ENCODE data around the gene ARID1A.
A peak's percentile ranks its signal among the peaks of the same experiment; 100 is the strongest.

ARID1A gene

DNA sequence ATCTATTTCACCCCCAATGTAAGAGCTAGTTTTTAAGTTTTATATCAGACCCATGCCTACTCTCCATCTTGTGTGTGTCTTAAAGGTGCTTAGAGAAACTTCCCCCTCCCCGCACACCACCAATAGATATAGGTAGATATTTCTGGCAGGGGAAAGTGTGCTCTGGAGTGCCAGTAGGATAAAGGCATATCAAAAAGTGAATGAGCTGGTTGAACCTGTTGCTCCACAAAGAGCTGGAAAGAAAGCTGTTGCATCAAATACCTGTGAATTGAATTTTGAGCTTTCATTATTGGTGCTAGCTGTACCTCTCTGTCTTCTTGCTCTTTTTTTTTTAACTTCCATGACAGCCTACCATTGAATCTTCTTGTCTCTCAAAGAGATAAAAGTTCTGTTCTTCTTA, 32.8 kb downstream of the ARID1A start:
- DNase-seq: no peak

DNA sequence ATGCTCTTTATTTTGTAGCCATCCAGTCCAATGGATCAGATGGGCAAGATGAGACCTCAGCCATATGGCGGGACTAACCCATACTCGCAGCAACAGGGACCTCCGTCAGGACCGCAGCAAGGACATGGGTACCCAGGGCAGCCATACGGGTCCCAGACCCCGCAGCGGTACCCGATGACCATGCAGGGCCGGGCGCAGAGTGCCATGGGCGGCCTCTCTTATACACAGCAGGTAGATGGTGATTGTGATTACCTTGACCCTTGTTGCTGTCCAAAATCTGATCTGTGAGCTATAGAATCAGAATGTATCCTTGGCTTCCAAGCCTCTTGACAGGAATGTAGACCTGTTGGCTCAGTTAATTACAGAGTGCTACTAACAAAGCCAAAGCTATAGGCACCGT, 33.8 kb downstream of the ARID1A start:
- no peak for DNase-seq

DNA sequence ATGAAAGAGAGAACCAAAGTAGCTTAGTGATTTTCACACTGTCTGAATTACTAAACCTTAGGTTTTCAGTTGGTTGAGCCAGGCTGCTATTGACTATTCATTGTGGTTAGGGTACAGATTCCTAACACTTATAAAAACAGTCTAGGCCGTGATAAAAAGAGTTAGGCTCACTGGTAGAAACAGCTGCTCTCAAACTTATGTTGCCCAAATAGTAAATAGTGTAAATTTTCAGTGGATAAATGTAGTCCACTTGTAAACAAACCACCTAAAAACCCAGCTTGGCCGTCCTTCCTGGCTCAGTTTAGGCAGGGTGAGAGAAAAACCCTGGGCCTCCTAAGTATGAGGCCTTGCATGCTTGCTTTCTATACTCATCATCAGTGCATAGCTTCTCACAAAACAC, 34.9 kb downstream of the ARID1A start:
- DNase-seq: no peak

DNA sequence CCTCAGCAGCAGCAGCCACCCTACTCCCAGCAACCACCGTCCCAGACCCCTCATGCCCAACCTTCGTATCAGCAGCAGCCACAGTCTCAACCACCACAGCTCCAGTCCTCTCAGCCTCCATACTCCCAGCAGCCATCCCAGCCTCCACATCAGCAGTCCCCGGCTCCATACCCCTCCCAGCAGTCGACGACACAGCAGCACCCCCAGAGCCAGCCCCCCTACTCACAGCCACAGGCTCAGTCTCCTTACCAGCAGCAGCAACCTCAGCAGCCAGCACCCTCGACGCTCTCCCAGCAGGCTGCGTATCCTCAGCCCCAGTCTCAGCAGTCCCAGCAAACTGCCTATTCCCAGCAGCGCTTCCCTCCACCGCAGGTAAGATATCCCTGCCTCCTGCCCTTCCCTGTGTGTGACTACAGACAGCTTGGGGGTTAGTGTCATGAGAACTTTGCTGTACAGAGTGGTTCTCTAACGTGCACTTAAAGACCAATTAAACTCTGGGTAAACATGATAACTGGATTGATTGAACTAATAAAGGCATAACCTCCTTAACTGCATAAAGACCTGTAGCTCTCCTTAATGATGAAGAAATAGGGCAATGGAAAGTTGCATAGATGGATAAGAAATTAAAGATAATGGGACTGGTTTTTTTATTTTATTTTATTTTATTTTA, 35.6 kb downstream of the ARID1A start:
- no peak for DNase-seq

DNA sequence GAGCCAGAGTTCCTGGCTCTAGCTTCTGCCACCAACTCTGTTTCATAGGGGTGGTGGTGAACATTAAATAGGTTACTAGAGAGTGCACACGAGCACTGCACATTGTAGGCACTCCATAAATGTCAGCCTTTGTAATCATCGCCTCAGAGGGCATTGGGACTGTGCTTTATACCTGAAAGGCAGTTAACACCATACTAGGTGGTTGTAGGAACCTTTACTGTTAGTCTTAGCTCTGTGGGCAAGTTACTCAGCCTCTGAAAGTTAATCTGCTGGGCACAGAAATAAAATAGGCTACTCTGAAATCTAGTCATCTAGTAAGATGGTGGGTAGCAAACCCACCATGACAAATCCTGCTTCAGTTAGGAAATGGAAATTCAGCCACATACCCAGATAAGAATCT, 37.6 kb downstream of the ARID1A start:
- no peak for DNase-seq

DNA sequence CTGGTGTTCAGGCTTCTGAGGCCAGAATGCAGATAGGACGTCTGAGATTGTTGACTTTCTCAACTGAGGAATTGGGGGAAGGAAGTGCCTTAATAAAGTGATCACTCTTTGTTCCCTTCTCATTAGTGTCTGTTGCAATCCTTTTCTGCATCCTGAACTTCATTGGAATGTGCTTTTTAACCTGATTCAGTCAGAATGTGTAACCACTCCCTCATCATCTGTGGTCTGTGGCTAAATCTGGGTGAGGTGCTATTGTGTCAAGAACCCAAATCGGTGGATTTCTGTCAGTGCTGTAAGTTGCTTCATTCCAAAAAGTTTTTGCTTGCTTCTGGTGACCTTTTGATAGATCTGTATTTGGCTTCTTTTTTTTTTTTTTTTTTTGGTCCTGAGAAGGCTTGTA, 38.2 kb downstream of the ARID1A start:
- DNase-seq: peak; percentile 28

DNA sequence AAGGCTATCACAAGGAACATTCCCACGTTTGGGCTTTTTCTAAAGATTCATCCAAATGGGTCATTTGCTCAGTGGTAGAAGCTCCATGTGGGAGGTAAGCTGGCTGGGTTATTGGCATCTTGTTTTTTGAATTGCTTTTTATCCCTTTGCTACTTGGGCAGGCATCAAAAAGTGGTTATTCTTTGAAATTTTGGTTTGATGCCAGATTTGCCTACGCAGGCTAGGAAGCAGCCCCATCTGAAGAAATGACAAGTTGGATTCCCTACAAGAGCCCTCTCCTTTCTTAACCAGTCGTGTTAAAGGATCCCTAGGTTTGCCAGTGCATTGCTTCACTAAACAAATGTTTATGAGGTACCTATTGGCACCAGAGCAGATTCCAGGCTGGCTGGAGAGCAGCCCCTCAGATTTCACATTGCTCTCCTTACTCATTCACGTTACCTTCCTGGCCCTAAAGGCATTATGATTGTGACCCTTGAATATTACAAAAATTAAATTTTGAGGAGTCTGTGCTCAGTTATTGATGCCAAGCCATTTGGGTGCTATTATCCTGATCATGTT, 38.8 kb downstream of the ARID1A start:
- DNase-seq: no peak

DNA sequence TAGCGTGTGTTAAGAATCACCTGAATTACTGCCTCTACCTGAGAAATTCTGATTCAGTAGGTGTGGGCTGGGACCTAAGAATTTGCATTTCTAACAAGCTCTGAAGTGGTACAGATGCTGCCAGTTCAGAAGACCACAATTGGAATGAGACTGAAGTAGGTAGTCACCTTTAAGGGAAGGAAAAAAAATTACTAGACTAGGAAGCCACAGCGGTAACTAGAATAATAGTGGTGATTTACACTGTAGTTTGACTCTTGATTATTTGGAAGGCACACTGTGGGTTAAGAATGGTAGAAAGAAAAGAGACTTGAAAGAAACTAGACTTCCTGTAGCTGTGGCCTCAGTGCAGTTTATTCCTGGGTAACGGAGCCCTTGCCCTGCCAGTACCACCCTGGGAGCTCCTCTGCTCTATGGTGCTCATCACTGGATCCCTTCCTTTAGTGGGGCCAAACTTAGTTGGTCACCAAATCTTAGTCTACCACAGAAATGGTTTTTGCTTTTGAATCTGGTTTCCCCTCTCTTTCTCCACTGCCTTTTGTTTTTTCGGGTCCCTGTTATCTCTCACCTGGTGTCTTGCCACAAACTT, 43.6 kb downstream of the ARID1A start:
- DNase-seq: peak; percentile 32

DNA sequence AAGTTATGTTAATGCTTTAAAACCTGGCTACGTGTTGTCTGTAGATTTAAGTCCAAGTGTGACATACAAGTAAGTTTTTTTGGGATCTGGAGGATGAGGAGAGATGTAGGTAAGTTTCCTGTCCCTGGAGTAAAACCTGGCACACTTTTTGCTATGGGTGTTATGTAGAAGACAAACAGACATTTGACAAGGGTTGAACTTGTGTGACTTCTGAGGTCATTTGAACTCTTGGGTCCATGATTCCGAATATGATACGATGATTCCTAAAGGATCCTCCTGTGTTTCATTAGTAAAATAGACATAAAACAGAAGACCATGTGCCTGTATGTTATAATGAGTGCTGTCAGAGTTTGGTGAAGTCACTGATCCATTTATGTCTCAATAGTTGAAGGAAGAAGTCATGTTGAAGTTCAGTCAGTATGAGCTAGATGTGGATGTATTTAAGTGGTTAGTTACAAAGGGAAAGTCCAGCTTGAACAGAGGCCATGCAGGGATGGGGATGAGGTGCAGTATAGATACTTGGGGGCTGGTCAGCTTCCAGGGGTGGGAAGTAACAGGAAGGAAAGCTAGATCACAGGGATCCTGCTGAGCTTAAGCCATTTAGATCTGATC, 44.3 kb downstream of the ARID1A start:
- DNase-seq: no peak

DNA sequence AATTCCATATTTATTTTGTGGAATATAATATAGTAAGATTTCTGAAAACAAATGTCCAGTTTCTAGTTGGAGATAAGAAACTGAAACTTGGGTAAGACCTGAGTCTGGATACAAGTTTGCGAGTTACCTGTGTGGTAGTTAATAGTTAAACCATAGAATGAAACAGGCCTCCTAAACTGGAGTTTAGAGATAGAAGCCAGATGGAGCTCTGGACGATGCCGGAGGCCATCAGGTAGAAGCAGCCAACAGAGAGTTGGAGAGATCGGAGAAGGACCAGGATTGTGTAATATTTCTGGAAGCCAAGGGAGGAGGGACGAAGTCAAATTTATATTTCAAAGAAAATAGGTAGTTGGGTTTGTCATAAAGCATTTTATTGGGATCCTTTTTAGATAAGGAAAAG, 45.1 kb downstream of the ARID1A start:
- DNase-seq: no peak

DNA sequence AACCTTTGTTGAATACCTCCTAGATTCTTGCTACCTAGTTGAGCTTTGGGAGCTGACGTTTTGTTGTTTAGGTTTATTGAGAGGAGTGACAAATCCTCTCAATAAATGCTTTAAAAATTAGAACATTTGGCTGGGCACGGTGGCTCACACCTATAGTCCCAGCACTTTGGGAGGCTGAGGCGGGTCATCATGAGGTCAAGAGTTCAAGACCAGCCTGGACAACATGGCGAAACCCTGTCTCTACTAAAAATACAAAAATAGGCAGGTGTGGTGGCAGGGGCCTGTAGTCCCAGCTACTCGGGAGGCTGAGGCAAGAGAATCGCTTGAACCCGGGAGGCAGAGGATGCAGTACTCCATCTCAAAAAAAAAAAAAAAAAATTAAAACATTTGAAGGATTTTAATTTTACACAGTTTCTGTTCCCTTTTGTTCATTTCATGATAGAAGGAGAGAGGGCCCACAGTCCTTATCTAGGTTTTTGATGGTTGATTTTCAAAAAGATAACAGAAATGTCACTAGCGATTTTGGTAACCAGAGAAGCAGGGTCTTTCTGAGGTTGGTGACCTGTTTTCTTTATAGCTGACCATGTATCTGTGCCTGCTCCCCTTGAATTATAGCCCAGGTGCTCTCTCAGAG, 47.7 kb downstream of the ARID1A start:
- no peak for DNase-seq

DNA sequence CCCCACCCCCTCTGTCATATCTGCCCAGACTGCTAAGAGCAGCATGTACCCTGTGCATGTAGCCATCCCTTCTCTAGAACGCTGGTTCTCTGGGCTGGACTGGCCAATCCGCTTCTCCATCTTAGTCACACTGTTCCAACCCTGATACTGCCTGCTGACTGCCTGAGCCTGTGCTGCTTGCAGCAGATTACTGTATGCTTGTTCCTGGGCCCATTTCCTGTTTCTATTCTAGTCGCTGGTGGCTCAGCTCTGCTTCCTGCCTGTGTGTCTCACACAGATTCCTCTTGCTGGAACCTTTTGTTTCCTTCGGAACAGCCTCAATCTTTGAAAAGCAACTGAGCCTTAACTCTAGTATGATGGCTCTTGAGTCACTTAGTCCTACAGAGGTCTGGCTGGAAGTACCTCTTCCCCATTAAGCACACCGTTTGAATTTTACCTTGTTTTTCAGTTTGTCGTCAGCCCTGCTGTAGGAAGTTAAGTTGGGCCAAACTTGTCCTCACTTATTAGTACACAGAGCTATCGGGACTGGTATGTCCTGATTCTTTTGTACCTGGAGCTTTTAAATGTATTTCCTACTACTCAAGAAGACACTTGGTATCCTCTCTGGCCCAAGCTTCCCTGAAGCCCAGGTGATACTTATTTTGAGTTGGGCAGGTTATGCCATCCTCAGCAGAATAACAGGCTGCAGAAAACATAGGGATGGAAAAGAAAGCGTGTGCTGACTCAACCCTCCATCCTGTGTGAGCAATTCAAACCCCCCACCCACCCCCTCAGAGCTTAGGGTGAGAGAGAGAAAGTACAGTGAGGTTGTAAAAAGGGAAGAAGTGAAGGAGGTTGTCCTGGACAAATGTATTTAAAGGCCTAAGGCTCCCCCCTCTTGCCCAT, 48.5 kb downstream of the ARID1A start:
- peak; percentile 88 for DNase-seq

DNA sequence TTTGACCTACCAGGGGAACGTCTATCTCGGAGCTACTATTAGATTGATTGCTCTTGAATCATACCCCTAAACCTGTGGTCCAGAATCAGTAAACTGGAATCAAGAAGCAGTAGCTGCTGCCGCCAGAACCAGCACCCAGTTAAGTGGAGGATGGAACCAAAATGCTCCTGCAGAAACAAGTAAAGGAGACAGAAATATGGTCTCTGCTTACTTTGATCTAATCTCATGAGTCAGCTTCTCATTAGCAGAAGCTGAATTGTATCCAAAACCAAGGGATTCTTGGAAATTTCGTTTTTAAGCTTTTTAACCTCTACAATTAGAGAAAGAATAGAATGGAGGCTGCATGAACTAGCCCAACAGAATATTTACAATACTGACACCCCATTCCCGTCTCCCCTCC, 49.4 kb downstream of the ARID1A start:
- DNase-seq: no peak

DNA sequence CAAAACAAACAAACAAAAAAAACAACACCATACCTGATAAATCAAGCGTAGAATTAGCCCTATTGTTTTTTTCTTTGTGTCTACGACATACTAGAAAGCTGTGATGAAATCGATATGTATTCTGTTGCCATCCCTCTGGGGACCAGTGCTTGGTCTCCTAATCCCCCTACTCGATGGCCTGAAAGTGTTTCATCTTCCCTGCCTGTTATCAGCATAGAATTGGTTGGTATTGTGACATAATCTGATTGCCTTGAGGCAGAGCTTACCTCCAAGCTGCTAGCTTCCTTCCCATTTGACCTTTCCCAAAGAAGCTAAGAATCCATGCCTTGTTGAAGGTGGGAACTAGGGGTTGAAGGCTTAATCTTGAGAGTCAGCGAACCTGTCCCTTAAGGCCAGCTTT, 51.2 kb downstream of the ARID1A start:
- no peak for DNase-seq

DNA sequence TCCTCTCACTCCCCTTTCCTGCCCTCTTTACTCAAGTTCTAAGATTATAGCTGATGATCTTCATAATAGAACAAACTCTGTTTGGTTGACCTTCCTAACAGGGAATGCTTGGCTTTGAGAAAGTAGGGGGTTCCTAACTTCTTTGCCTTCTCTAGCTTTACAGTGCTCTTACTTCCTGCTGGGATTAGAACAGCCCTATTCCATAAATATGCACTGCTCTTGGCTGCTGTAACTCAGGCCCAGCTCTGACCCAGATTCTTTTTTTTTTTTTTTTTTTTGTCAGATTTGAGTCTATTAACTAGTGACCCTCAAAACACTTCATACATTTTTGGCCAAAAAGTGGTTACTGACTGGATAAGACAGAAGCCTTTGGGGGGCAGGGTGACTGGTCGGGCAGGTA, 52.5 kb downstream of the ARID1A start:
- no peak for DNase-seq

DNA sequence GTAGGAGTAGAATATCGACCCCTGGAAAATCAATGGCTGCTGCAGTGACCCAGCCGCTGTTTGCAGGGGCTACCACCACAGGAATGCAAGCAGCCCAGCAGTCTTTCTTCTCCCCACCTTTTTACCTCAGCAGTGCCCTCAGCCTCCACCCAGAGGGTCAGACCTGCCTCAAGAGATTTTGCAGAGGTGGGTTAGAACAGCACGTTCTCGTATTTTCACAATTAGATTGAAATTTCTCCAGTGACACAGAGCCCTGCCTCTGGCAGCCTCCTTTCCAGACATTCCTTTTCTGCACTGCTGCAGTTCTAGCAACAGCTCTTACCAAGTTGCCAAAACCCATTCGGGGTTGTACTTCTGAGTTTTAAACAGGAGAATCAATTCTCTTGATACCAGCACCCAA, 53.6 kb downstream of the ARID1A start:
- no peak for DNase-seq

DNA sequence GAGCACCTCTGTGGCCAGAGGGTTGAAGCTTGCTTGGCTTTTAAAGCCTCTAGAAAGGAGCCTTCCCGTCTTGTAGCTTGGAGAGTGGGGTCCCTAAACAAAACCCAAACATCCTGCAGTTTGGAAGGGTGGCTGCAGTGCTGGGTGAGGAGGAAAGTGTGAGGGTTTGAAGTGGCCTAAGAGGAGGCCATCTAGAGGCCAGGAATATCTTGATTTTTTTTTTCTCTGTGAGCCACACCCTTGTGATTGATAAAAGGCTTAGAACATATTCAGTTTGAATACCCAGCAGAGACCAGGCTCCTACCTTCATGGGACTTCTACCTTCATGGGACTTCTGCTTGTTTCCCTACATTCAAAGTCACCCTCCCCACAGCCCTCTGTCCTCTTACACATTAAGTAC, 54.6 kb downstream of the ARID1A start:
- DNase-seq: no peak

DNA sequence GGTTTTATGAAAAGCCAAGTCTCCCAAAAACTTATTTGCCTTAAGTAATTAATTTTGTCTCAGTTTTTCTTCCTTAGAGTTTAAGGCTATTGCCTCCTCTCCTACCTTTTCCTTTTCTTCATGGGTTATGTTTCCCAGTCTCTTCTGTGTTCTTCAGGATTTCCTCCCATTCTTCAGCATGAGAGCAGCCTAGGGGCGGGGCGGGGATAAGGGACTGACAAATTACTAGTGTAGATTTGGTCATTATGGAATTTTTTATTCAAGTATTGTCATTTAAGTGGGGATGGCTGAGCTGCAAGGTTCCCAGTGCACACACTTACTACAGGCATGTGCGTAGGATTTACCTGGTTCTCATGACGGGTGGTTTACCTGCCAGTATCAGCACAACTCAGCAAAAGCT, 56.7 kb downstream of the ARID1A start:
- no peak for DNase-seq

DNA sequence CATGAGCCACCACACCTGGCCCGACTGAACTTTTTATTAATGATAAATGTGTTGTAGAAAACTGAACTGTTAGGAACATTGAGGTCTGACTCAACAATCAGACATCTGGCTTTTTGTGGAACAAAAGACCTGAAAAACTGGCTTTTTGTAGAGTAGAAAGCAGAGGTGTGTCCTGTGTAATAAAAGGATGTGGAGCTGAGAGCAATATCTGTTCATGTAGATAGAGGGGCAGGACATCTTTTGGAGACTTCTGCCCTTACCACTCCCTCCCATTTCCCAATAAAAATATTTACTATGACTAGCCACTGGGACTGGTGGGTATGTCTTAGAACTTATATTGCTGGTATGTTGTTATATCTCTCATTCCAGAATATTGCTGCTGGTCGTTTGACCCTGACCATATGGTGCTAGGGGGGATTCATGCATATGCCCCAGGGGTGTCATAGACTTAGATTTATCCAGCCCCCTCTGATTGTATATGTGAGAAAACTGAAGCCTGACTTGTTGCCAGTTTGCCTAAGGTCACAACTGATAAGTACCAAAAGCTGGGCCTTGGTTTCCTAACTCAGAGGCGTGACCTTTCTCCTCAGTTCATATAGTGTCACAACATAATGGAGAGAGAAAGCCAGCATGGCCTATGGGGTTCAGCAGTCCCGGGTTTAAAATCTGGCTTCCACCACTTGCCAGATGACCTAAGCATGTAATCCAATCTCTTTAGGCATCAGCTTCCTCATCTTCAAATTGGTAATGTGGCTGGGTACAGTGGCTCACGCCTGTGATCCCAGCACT, 58.5 kb downstream of the ARID1A start:
- no peak for DNase-seq

DNA sequence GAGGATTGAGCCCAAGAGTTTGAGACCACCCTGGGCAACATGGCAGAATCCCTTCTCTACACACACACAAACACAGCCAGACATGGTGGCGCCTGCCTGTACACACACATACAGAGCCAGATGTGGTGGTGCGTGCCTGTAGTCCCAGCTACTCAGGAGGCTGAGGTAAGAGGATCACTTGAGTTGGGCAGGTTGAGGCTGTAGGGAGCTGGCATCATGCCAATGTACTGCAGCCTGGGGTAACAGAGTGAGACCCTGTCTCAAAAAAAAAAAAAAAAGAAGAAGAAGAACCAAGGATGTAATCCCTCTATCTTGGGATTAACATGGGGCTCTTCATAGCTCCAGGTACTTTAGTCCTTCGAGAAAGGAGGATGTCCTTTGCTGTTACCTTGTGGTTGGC, 62.5 kb downstream of the ARID1A start:
- no peak for DNase-seq

DNA sequence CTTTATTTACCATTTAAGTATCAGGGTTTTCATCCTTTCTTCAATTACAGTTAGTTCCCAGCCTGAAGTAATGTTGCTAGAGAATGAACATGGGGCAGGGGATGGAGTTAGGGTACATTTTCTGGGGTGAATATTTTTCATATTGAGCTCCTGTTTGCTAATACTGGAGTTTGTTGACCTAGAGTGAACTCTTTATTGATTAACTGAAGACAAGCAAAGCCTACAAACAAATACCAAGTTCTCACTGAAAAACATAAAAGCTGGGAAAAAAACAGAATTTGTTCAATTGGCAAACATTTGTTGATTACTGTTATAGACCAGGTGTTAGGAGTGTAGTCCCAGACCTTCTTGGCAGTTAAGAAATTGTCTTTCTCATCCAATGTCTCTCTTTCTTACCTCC, 63.7 kb downstream of the ARID1A start:
- DNase-seq: no peak

DNA sequence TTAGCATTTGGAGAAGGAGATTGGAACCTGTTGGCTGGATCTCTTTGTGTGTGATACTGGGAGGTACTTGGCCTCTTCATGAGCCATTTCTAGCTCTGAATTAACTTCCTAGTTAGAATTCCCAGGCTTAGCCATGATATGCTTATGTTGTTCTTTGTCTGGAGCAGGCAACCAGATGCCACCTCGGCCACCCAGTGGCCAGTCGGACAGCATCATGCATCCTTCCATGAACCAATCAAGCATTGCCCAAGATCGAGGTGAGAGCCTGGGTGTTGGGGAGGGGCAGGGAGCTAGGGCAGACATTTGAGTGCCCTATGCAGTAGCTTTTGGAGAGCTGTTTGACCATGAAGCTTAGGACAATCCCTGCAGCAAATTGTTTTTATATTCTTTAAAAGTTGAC, 65.4 kb downstream of the ARID1A start:
- no peak for DNase-seq
